ENCODE data around the gene CACNA1H.
"Not testable (repeated sequence)": the region's sequence is repeated elsewhere in the genome, so short reads cannot be mapped to it uniquely, and the experiment has no call there.

Gene CACNA1H

GRCh38 chr16:1213796-1214372 is 61.0 kb downstream of the CACNA1H start:
- no peak for DNase-seq (ENCODE audit: low spot score)

DNA sequence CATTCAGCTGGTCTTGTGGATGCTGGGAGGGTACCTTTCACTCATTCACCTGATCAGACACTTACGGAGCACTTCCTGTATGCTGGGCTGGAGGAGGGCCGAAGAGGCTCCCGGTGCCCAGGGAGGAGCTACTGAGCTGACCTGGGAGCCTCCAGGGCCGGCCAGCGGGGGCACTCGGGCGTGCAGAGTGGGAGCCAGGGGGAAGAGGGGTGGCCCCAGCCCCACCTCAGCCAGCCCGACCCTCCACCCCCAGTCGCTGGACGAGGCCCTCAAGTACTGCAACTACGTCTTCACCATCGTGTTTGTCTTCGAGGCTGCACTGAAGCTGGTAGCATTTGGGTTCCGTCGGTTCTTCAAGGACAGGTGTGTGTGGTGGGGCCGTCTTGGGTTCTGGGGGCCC is 61.8 kb downstream of the CACNA1H start:
- no peak for DNase-seq (ENCODE audit: low spot score)

- no peak for DNase-seq (ENCODE audit: low spot score)
These were observed 62.8 kb downstream of the CACNA1H start for GRCh38 chr16:1215574-1216295.

DNA sequence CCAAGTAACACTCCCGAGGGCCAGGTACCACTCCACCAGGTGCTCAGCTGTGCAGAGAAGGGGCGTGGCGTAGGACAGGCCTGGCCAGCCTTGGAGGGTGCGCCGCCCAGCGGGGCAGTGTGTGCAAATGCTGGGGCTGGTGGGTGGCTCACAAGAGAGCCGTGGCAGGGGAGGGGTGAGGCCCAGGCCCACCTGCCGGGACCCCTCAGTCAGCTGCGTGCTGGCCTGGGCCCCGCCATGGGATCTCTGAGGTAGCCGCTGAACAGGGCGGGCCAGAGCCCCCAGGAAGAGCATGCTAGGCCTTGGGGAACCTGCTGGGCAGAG is 63.4 kb downstream of the CACNA1H start:
- DNase-seq (ENCODE audit: low spot score), result no peak

DNA sequence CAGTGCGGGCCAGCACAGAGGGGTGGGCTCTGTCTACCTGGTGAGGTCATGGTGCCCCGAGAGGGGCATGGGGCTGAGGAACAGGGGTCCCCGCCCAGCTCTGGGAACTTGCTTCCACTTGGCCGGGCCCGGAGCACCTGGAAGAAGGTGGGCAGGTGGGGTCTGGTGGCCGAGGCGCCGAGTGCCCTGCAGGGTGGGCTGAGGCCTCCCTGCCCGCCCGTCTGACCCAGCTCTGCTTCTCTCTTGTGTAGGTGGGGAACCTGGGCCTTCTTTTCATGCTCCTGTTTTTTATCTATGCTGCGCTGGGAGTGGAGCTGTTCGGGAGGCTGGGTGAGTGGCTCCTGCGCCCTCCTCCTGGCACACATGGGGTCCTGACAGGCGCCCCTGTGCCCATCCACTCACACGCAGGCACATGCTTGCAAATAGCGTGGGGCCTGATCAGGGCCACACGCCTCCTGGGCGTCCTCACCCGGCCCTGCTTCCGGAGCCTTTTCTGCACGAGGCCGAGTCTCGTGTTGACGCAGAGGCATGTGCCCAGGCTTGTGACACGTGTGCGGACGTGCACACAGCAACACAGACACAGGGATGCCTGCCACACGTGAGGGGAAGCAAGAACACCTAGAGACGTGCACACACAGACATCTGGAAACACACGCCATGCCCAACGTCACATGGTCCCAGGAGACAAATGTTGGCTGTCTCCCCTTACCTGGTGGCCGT is 63.9 kb downstream of the CACNA1H start:
- no peak for DNase-seq (ENCODE audit: low spot score)

GRCh38 chr16:1217526-1217925 is 64.6 kb downstream of the CACNA1H start:
- DNase-seq (ENCODE audit: low spot score), result no peak

GRCh38 chr16:1218061-1218929 is 65.4 kb downstream of the CACNA1H start:
- DNase-seq (ENCODE audit: low spot score), result no peak

- no peak for DNase-seq (ENCODE audit: low spot score)
These were observed 66.2 kb downstream of the CACNA1H start for GRCh38 chr16:1218930-1219611.

DNA sequence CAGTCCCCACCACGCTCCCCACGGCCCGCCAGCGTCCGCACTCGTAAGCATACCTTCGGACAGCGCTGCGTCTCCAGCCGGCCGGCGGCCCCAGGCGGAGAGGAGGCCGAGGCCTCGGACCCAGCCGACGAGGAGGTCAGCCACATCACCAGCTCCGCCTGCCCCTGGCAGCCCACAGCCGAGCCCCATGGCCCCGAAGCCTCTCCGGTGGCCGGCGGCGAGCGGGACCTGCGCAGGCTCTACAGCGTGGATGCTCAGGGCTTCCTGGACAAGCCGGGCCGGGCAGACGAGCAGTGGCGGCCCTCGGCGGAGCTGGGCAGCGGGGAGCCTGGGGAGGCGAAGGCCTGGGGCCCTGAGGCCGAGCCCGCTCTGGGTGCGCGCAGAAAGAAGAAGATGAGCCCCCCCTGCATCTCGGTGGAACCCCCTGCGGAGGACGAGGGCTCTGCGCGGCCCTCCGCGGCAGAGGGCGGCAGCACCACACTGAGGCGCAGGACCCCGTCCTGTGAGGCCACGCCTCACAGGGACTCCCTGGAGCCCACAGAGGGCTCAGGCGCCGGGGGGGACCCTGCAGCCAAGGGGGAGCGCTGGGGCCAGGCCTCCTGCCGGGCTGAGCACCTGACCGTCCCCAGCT is 67.3 kb downstream of the CACNA1H start:
- DNase-seq (ENCODE audit: low spot score), result no peak

DNA sequence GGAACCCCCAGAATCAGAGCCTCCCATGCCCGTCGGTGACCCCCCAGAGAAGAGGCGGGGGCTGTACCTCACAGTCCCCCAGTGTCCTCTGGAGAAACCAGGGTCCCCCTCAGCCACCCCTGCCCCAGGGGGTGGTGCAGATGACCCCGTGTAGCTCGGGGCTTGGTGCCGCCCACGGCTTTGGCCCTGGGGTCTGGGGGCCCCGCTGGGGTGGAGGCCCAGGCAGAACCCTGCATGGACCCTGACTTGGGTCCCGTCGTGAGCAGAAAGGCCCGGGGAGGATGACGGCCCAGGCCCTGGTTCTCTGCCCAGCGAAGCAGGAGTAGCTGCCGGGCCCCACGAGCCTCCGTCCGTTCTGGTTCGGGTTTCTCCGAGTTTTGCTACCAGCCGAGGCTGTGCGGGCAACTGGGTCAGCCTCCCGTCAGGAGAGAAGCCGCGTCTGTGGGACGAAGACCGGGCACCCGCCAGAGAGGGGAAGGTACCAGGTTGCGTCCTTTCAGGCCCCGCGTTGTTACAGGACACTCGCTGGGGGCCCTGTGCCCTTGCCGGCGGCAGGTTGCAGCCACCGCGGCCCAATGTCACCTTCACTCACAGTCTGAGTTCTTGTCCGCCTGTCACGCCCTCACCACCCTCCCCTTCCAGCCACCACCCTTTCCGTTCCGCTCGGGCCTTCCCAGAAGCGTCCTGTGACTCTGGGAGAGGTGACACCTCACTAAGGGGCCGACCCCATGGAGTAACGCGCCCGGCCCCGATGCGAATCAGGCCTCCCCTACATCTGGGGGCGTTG is 68.1 kb downstream of the CACNA1H start:
- no peak for DNase-seq (ENCODE audit: low spot score)

GRCh38 chr16:1221628-1222552 is 69.0 kb downstream of the CACNA1H start:
- DNase-seq (ENCODE audit: low spot score), result no peak

DNA sequence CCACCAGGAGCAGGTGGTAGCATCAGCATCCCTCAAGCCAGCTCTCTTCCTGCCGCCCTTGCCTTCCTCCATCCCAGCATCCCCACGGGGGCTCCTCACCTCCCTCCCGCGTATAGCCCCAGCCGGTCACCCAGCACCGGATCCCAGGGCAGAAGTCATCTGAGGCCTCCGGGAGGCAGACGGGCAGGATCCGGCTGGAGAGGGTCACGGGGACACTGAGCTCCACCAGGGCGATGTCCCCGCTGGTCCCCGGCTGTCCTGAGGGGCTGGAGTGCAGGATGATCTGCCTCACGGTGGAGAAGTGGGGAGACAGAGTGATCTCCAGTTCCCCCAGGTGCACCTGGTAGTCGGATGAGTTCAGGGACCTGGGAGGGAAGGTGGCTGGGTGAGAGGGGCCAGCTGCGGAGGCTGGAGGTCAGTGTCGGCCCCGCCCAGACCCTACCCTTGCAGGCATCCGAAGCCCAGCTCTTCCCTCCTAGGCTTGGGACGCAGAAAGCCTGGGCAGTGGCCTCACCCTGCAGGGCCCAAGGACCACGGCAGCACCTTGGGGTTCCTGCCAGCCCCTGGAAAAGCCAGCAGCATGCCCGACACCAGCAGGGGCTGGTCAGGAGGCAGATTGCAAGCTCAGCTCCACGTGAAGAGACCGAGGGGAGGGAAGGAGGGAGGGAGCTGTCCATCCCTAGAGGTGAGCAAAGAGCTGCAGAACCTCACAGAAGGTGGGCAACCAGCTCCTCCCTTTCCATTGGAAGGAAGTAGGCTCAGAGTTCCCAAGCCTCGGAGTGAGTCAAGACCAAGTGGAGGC is 69.8 kb downstream of the CACNA1H start:
- DNase-seq (ENCODE audit: low spot score), result no peak

DNA sequence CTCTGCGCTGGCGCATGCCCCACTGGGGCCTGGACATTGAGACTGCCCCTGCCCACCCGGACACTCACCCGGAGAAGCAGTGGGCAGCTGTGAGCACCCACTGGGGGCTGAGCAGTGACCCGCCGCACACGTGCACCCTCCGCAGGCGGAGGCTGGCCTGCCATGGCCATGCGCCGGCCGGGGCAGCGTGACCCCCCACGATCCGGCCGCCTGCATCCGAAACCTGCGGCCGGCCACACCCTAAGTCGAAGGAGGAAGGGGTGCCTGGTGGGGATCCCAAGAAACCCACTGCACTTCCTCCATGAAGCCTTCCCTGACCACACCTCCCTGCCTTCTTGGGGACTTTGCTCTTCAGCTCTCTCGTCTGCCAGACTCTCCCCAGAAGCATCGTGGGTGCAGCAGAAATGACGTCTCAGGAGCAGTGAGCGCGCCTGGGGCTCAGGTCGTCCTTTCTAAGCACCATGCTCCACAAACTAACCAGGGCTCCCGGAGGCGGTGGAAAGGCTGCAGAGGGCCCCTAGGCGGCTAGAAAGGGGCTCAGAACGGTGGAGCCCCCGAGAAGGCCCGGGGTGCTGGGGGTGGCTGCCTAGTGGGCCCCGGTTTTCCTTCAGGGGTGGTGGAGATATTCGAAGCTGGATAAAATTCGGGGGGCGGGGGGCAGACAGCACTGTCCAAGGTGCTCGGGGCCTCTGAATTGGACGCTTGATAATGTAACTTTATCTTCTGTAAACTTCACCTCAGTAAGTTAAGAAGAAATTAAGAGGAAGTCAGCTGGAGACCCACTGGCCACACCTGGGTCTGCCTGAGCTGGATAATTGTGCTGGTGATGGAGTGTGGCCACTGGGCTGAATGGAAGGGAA is 70.7 kb downstream of the CACNA1H start:
- no peak for DNase-seq (ENCODE audit: low spot score)

DNA sequence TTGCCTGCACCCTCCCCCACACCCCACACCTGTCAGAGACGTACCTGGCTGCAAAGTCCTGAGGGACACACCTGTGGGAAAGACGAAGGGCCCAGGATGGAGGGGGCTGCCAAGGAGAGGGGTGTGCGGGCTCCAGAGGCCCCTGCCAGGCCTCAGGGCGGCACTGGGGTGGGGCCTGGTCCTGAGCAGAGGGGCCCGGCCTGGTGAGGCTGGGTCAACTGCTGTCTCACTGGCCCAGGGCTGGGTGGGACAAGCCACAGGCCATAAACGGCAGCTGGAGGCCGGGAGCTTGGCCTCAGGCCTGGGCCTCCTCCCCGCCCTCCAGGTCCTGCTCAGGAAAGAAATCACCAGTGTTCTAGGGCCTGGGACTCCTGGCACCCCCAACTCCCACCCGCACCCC is 71.7 kb downstream of the CACNA1H start:
- DNase-seq (ENCODE audit: low spot score), result no peak

DNA sequence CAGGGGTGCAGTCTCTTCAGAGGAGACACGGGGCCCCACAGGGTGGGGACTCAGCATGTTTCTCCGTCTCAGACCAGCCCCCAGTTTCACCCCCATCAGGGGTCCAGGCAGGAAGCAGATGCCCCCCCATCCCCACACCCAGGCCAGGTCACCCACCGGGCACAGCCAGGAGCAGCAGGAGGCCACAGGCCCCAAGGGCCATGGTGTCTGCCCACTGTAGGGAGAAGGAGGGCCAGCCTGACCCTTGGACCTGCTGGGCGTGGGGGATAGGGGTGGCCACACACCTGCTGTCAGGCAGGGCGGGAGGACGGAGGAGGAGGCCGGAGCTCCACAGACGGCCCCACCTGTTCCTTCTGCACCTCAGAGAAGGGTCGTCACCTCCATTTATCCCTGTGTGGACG is 72.1 kb downstream of the CACNA1H start, which contains the start of gene TPSG1:
TPSG1 (minus strand) TSS at position 218 of the 401 bp plus-strand sequence; CDS start at position 202, 16 bp downstream.
- no peak for DNase-seq (ENCODE audit: low spot score)

- not testable (repeated sequence) for DNase-seq (ENCODE audit: low spot score)
These were observed 72.9 kb downstream of the CACNA1H start for GRCh38 chr16:1225728-1226311.

GRCh38 chr16:1226692-1227091 is 73.8 kb downstream of the CACNA1H start:
- DNase-seq (ENCODE audit: low spot score), result not testable (repeated sequence)
